Tibial artery (tissue), 4 donors: ENCODE data around the gene TUB.

ENCODE experiments used
- DNase-seq, 2 donors: peaks; one replicate each; pipeline ENCODE4 v3.0.0-alpha.2; 2019
- H3K27ac ChIP-seq, 2 donors: fragments of 200-600 bp; sonication (generic) in 1 of 2; 1 replicate in 1 of 2; 2 replicates in 1 of 2; pipeline ENCODE4 v1.5.1; 2018 to 2019; ENCODE audit warnings: mild to moderate bottlenecking in 1 of 2
- H3K27me3 ChIP-seq, 2 donors: fragments of 200-600 bp; sonication (generic) in 1 of 2; one replicate each; pipeline versions ENCODE4 v1.5.1 to v1.6.0; 2016 to 2019
- H3K36me3 ChIP-seq, 3 donors: fragments of 200-600 bp; sonication (generic) in 2 of 3; one replicate each; pipeline ENCODE4 v1.5.1; 2016 to 2019; ENCODE audit warnings: mild to moderate bottlenecking in 2 of 3
- H3K4me1 ChIP-seq, 4 donors: fragments of 200-600 bp; sonication (generic) in 2 of 4; 1 replicate in 3 of 4; 2 replicates in 1 of 4; pipeline ENCODE4 v1.5.1; 2016 to 2019
- H3K4me3 ChIP-seq, 2 donors: fragments of 200-600 bp; sonication (generic) in 1 of 2; 1 replicate in 1 of 2; 2 replicates in 1 of 2; pipeline ENCODE4 v1.5.1; 2018 to 2019; ENCODE audit warnings: mild to moderate bottlenecking in 2 of 2
- H3K9me3 ChIP-seq, 3 donors: fragments of 200-600 bp; sonication (generic) in 1 of 3; one replicate each; pipeline ENCODE4 v1.5.1; 2016 to 2019
- intact Hi-C: fragments of 100-400 bp; cut with DNase I; formaldehyde crosslinking; loops from one replicate; pipeline ENCODE4 v1.15.0; 2023; ENCODE audit warnings: low total_unique reads
- TF ChIP-seq, protein P1 (sequence below), 2 experiments: fragments of 200-600 bp in 1 of 2; fragments of 450-650 bp in 1 of 2; IDR thresholded peaks; one replicate each; pipeline ENCODE4 v1.5.1; 2017 to 2019; ENCODE audit warnings: antibody characterized with exemption in 2 of 2, mild to moderate bottlenecking in 1 of 2, moderate library complexity in 1 of 2

The TUB gene

DNA sequence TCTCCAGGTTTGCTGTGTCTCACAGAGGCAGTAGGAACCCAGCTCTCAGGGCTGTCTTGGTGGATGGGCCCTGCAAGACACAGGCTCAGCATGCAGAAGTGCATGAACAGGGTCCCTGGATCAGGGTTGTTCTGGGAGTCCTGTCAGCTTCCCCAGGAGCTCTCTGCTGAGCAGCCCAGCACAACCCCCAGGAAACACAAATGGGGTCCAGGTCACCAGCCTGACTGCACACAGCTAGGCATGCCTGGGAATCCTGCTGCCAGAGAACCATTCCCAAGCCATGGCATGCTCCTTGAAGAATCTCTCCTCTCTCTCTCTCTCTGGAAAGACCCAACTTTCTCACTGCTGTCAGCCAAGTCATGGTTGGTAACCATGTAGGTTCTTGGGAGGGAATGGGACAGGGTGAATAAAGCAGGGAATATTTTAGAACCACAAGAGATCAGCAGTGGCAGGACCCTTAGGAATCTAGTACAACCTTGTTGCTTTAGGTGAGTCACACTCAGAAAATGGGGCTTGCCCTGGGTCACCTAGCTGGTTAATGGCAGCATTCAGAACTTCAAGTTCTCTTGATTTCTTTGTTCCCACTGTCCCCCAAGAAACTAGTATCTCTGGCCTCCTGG, 21.4 kb downstream of the TUB start:
- no peak for DNase-seq
- Histone ChIP-seq H3K4me1 (no peaks in the 10 kb centered on the region), H3K27me3 (no peaks in the 10 kb centered on the region), H3K36me3 (peaks cover 0 to 90% (median 61%) of the 10 kb centered on the region in 3 donors), H3K27ac (no peak overlapping the region), H3K9me3 (no peaks in the 10 kb centered on the region), H3K4me3 (no peak overlapping the region)
- intact Hi-C loops: no loop called here
- TF ChIP-seq, protein P1, sequence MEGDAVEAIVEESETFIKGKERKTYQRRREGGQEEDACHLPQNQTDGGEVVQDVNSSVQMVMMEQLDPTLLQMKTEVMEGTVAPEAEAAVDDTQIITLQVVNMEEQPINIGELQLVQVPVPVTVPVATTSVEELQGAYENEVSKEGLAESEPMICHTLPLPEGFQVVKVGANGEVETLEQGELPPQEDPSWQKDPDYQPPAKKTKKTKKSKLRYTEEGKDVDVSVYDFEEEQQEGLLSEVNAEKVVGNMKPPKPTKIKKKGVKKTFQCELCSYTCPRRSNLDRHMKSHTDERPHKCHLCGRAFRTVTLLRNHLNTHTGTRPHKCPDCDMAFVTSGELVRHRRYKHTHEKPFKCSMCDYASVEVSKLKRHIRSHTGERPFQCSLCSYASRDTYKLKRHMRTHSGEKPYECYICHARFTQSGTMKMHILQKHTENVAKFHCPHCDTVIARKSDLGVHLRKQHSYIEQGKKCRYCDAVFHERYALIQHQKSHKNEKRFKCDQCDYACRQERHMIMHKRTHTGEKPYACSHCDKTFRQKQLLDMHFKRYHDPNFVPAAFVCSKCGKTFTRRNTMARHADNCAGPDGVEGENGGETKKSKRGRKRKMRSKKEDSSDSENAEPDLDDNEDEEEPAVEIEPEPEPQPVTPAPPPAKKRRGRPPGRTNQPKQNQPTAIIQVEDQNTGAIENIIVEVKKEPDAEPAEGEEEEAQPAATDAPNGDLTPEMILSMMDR (IDR thresholded peaks at IDR 0.05): no peak

DNA sequence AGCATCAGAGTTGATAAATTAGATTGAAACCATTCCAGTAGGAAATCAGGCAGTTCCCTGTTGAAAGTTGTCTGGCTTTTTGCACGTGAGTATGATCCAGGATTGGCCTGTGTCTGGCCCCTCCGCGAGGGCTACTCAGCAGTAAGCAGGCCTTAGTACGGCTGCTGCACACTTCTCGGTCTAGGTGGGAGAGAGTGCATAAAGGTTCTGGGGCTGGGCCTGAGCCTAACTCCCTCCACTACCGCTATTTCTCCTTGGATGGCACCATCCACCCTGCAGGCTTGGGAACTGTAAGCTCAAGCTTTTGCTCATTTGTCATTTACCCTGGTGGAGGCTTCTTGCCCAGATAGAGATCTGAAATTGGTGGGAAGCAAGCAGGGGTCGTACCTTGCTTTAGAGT, 22.0 kb downstream of the TUB start:
- TF ChIP-seq, protein P1 (IDR thresholded peaks at IDR 0.05): no peak
- no peak overlapping the region for H3K27ac ChIP-seq
- no peaks in the 10 kb centered on the region for H3K27me3 ChIP-seq
- H3K4me1 ChIP-seq: no peaks in the 10 kb centered on the region
- H3K9me3 ChIP-seq: no peaks in the 10 kb centered on the region
- intact Hi-C loops: no loop called here
- no peak overlapping the region for H3K4me3 ChIP-seq
- H3K36me3 ChIP-seq: peaks cover 0 to 88% (median 55%) of the 10 kb centered on the region in 3 donors
- DNase-seq: no peak

DNA sequence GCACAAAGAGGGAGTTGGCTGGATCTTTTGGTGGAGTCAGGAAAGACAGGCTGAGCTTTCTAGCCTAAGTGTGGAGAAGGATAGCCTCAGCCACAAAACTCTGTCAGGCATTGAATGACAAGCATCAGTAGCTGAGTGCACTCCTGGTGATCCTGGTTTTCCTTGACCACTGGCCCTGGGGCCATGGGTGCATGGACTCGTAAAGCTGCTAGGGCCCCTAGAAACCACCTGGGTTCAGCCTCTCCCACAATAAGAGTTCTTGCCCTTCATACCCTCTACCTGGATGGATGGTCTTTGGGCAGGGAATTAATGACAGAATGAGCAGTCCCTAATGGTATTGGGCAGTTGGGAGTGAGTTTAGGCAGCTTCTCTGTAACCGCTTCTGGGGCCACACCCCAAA, 22.9 kb downstream of the TUB start:
- Histone ChIP-seq H3K4me1 (no peaks in the 10 kb centered on the region), H3K9me3 (no peaks in the 10 kb centered on the region), H3K27ac (no peak overlapping the region), H3K36me3 (peaks cover 0 to 78% (median 53%) of the 10 kb centered on the region in 3 donors), H3K4me3 (no peak overlapping the region), H3K27me3 (no peaks in the 10 kb centered on the region)
- no peak for DNase-seq
- TF ChIP-seq, protein P1 (IDR thresholded peaks at IDR 0.05): no peak
- intact Hi-C loops: no loop called here

- intact Hi-C loops: no loop called here
- H3K27ac ChIP-seq: no peak overlapping the region
Observed at GRCh38 chr11:8105133-8105532, 24.1 kb downstream of the TUB start.

GRCh38 chr11:8105666-8106065, 24.7 kb downstream of the TUB start:
- intact Hi-C loops: no loop called here
- no peak for DNase-seq
- Histone ChIP-seq H3K4me3 (no peak overlapping the region), H3K4me1 (no peaks in the 10 kb centered on the region), H3K27ac (no peak overlapping the region), H3K27me3 (no peaks in the 10 kb centered on the region), H3K9me3 (no peaks in the 10 kb centered on the region), H3K36me3 (peaks cover 0 to 82% (median 40%) of the 10 kb centered on the region in 3 donors)
- TF ChIP-seq, protein P1 (IDR thresholded peaks at IDR 0.05): no peak

More at GRCh38 chr11:8105133-8105532, 24.1 kb downstream of the TUB start:
- Histone ChIP-seq H3K27me3 (no peaks in the 10 kb centered on the region), H3K9me3 (no peaks in the 10 kb centered on the region), H3K4me1 (no peaks in the 10 kb centered on the region), H3K4me3 (no peak overlapping the region), H3K36me3 (peaks cover 0 to 82% (median 46%) of the 10 kb centered on the region in 3 donors)
- TF ChIP-seq, protein P1 (IDR thresholded peaks at IDR 0.05): no peak
- no peak for DNase-seq
